Measurements from ENCODE around the gene BCL7B.
"Not testable (repeated sequence)": the region's sequence is repeated elsewhere in the genome, so short reads cannot be mapped to it uniquely, and the experiment has no call there.

The BCL7B gene

GRCh38 chr7:73539709-73540108 lies 17.8 kb downstream of the BCL7B start:
- TF ChIP-seq CTCF (IDR thresholded peaks at IDR 0.05) (no peak), ZFX (IDR thresholded peaks at IDR 0.05; ENCODE audit: borderline replicate concordance) (no peak)
- no peak overlapping the region for H3K27ac ChIP-seq

GRCh38 chr7:73538510-73538909 lies 19.0 kb downstream of the BCL7B start:
- not testable (repeated sequence) for H3K27ac ChIP-seq

DNA sequence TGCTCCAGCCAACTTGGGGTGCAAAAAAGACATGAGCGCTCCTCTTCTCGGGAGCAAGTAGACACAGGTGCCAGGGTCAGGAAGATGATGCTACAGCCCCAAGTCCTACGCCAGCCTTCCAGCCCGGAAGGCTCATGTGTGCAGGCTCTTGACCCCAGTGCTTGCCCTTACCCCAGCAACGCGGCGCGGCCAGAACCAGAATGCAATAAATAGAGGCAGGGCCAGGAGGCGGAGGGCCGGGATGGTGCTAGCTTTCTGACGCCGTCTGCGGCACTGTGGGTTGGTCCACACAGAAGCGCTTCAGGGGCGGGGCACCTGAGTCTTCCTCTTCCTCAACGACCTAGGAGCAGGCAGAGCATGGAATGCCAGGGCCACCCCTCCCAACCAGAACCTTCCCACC lies 20.4 kb downstream of the BCL7B start:
- H3K27ac ChIP-seq: no peak overlapping the region
- no peak for TF ChIP-seq ZFX (IDR thresholded peaks at IDR 0.05; ENCODE audit: borderline replicate concordance)
- TF ChIP-seq CTCF (IDR thresholded peaks at IDR 0.05): no peak

GRCh38 chr7:73536479-73536878 lies 21.0 kb downstream of the BCL7B start:
- TF ChIP-seq CTCF (IDR thresholded peaks at IDR 0.05) (no peak), ZFX (IDR thresholded peaks at IDR 0.05; ENCODE audit: borderline replicate concordance) (no peak)
- no peak overlapping the region for H3K27ac ChIP-seq

DNA sequence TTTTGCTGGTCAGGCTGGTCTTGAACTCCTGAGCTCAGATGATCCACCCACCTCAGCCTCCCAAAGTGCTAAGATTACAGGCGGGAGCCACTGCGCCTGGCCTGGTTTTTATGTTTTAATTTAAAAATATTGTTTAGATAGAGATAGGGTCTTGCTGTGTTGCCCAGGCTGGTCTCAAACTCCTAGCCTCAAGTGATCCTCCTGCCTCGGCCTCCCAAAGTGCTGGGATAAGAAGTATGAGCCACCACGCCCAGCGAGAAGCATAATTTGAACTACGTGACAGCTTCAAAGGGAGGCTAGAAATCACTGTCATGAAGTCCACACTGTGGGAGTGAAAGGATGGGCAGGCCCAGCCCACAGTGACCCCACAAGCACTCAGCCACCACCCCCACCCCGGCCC lies 21.6 kb downstream of the BCL7B start:
- H3K27ac ChIP-seq: not testable (repeated sequence)

DNA sequence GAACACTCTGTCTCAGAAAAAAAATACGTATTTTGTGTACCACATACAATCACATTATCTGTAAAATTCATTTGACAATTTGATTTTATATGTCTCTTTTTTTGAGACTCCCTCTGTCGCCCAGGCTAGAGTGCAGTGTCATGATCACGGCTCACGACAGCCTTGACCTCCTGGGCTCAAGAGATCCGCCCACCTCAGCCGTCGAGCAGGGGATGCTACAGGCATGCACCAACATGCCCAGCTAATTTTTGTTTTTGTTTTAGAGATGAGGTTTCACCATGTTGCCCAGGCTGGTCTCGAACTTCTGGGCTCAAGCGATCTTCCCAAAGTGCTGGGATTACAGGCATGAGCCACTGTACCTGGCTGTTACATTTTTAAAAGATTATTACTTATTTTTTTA lies 23.7 kb downstream of the BCL7B start:
- no peak for TF ChIP-seq ZFX (IDR thresholded peaks at IDR 0.05; ENCODE audit: borderline replicate concordance)
- no peak for TF ChIP-seq CTCF (IDR thresholded peaks at IDR 0.05)
- no peak overlapping the region for H3K27ac ChIP-seq

DNA sequence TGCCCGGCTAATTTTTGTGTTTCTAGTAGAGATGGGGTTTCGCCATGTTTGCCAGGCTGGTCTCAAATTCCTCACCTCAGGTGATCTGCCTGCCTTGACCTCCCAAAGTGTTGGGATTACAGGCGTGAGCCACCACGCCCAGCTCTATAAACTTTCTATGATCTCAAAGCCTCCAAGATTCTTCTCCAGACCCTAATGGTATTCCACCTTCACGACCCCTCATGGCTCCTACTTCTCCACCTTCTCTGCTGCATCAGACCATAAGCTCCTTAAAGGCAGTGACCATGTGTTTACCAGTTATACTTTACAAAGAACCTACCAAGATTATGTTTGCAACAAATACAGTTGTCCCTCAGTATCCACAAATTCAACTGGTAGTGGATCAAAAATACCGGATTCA lies 25.3 kb downstream of the BCL7B start:
- no peak for TF ChIP-seq ZFX (IDR thresholded peaks at IDR 0.05; ENCODE audit: borderline replicate concordance)
- TF ChIP-seq CTCF (IDR thresholded peaks at IDR 0.05): no peak
- H3K27ac ChIP-seq: 0 out of 2 replicates have a peak overlapping the region, but pooled peaks have one; percentile 18

- TF ChIP-seq ZFX (IDR thresholded peaks at IDR 0.05; ENCODE audit: borderline replicate concordance): no peak
- H3K27ac ChIP-seq: no peak overlapping the region
Measured at GRCh38 chr7:73530800-73531199, 26.7 kb downstream of the BCL7B start.

- no peak for TF ChIP-seq ZFX (IDR thresholded peaks at IDR 0.05; ENCODE audit: borderline replicate concordance)
- no peak for TF ChIP-seq CTCF (IDR thresholded peaks at IDR 0.05)
Measured at GRCh38 chr7:73526896-73527821, 30.3 kb downstream of the BCL7B start.

GRCh38 chr7:73526158-73526494 lies 31.4 kb downstream of the BCL7B start:
- not testable (repeated sequence) for H3K27ac ChIP-seq

More at GRCh38 chr7:73526896-73527821, 30.3 kb downstream of the BCL7B start:
- 0 out of 2 replicates have a peak overlapping the region, but pooled peaks have one; percentile 2 for H3K27ac ChIP-seq
